ENCODE results near the gene SPRED3.

Gene SPRED3

DNA sequence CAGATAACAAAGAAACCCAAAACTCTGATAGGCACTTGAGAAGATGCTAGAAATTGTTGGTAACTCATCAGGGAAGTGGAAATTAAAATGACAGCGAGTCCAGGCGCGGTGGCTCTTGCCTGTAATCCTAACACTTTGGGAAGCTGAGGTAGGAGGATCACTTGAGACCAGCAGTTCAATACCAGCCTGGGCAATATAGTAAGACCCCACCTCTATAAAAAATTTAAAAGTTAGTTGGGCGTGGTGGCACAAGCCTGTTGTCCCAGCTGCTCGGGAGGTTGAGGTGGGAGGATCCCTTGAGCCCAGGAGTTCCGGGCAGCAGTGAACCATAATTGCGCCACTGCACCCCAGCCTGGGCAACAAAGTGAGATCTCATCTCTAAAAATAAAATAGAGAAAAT is 42.4 kb downstream of the SPRED3 start:
- H3K4me1 Mint-ChIP-seq (ENCODE audit: low read depth), result peaks cover 41% of the 10 kb centered on the region
- H3K27me3 Mint-ChIP-seq, result peaks cover 20% of the 10 kb centered on the region
- H3K4me3 Mint-ChIP-seq, result no peak overlapping the region
- DNase-seq, result no peak
- H3K9me3 Mint-ChIP-seq, result peaks cover 2% of the 10 kb centered on the region
- H3K27ac Mint-ChIP-seq, result no peak overlapping the region
- H3K36me3 Mint-ChIP-seq (ENCODE audit: low read depth), result no peaks in the 10 kb centered on the region

DNA sequence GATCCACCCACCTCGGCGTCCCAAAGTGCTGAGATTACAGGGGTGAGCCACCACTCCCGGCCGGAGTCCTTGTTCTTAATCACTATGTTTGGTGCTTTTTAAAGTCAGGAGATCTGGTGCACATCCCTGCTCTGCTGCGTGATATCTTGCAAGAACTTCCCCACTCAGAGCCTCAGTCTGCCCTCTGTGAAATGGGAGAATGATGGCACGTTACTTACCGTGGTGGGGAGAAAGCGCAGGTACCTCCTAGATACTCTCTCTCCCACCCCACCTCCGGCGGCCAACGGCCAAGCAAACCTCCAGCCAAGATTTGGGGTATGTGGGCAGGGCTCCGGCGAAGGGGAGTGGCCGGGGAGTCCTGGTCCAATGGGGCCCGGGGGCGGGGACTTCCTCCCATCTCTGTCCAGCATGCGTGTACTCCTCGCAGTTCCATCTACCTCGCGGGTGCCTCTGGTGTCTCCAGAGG is 44.8 kb downstream of the SPRED3 start, which contains the start of gene RYR1:
Gene RYR1, plus strand, starts transcription at position 424 of the 466 bp plus-strand sequence. CDS start 139 bp downstream, outside the sequence.
- Mint-ChIP-seq H3K4me3 (peak within 1 kb of the TSS; percentile 58), H3K4me1 (ENCODE audit: low read depth) (peaks cover 23% of the 10 kb centered on the region), H3K9me3 (no peaks in the 10 kb centered on the region), H3K27ac (no peak within 1 kb of the TSS), H3K27me3 (peaks cover 26% of the 10 kb centered on the region), H3K36me3 (ENCODE audit: low read depth) (no peaks in the 10 kb centered on the region)
- peak; percentile 74 for DNase-seq

DNA sequence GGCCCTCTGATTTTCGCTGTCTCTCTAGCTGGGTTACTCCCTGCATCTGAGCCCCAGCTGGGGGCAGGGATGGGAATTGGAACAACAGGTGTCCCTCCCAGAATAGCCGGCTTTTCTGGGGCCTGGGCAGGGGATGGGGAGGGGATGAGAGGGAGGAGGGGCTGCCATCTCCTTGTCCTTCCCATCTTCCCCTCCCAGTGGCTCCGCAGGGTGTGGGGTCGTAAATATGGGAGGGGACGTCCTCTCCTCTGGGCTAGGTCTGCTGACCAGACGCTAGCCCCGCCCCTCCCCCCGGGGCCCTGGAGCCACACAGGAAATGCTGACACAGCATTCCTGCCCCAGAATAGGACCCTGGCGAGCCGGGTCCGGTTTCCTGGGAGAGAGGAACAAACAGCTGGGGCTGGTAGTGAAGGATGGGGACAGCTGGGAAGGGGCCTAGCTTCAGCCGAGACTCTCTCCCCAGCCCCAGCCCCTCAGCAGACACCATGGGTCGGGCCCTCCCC is 46.1 kb downstream of the SPRED3 start:
- Mint-ChIP-seq H3K9me3 (no peaks in the 10 kb centered on the region), H3K4me1 (ENCODE audit: low read depth) (peaks cover 12% of the 10 kb centered on the region), H3K27me3 (peaks cover 26% of the 10 kb centered on the region), H3K36me3 (ENCODE audit: low read depth) (no peaks in the 10 kb centered on the region), H3K27ac (no peak overlapping the region), H3K4me3 (peak overlapping the region; percentile 58)
- no peak for DNase-seq

DNA sequence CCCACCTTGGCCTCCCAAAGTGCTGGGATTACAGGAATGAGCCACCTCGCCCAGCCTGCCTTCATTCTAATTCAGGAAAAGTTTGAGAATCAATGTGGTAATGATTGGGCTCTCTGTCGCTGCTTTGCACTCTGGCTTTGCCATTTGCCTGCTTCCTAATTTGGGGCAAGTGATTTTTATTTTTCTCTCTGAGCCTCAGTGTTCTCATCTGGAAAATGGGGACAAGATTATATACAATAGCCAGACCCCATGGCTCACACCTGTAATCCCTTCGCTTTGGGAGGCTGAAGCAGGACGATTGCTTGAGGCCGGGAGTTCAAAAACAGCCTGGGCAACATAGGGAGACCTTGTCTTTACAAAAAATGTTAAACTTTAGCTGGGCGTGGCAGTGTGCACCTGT is 48.8 kb downstream of the SPRED3 start:
- peaks cover 32% of the 10 kb centered on the region for H3K27me3 Mint-ChIP-seq

DNA sequence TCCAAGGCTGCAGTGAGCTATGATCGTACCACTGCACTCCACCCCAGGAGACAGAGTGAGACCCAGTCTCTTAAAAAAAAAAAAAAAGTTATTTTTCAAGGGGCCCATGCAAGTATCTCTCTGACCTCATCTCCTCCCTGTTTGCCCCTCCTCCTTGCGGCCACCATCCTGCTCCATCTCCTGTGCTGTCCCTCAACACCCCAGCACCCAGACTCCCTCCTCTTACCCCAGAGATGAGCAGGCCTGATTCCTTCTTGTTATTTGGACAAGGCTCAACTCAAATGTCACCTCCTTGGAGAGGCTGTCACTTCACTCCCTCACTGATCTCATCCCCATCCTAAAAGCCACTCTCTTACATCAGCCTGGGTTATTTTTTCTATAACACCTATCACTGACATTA is 49.4 kb downstream of the SPRED3 start:
- no peak for DNase-seq
- Mint-ChIP-seq H3K36me3 (ENCODE audit: low read depth) (no peaks in the 10 kb centered on the region), H3K4me1 (ENCODE audit: low read depth) (peaks cover 10% of the 10 kb centered on the region), H3K27ac (no peak overlapping the region), H3K9me3 (no peaks in the 10 kb centered on the region), H3K4me3 (no peak overlapping the region), H3K27me3 (peaks cover 32% of the 10 kb centered on the region)

More for the DNA sequence above, 48.8 kb downstream of the SPRED3 start:
- Mint-ChIP-seq H3K4me1 (ENCODE audit: low read depth) (peaks cover 10% of the 10 kb centered on the region), H3K4me3 (no peak overlapping the region), H3K9me3 (no peaks in the 10 kb centered on the region), H3K36me3 (ENCODE audit: low read depth) (no peaks in the 10 kb centered on the region), H3K27ac (no peak overlapping the region)
- no peak for DNase-seq

DNA sequence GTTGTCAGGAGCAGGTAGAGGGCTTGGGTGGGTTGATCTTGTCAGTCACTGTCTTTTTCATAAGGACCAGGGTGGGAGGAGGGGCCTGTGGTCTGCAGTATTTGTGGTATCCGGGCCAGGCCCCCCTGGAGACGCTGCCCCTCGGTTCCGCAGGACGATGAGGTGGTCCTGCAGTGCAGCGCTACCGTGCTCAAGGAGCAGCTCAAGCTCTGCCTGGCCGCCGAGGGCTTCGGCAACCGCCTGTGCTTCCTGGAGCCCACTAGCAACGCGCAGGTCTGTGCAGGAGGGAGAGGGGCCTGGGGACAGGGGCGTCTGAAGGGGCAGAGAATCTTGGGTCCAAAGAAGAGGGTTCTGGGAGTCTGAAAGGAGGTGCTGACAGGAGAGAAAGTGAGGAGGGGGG is 52.1 kb downstream of the SPRED3 start:
- no peaks in the 10 kb centered on the region for H3K36me3 Mint-ChIP-seq (ENCODE audit: low read depth)

DNA sequence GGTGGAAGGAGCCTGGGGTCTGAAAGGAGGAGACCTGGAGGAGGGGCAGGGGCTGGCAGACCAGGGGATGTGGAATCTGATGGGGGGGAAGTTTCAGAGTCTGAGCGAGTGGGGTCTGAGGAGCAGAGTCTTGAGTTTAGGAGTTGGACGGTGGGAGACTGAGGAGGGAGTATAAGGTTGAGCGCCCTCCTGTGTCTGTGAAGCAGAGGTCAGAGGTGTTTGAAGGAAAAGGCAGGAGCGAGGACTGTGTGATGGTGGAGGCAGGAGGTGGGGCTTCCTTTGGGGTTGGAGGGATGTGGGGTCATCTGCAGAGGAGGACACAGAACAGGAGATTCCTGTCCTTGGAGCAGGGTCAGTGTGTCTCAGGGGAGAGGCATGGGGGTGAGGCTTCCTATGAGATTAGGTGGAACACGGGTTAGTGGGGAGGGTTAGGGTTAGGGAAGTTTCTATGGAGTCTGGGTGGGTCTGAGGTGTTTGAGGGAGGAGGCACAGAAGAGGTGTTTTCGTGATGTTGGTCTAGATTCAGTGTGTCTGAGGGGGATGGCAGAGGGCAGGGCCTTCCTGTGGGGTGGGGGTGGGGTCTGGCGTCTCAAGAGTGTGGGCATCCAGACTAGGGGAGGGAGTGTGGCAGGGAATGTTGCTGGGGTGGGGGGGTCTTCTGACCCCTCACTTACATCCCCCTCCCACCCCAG is 53.3 kb downstream of the SPRED3 start:
- Mint-ChIP-seq H3K9me3 (no peaks in the 10 kb centered on the region), H3K27me3 (peaks cover 13% of the 10 kb centered on the region), H3K27ac (no peak overlapping the region), H3K36me3 (ENCODE audit: low read depth) (no peaks in the 10 kb centered on the region), H3K4me3 (no peak overlapping the region), H3K4me1 (ENCODE audit: low read depth) (no peaks in the 10 kb centered on the region)
- no peak for DNase-seq

More for the DNA sequence above, 52.1 kb downstream of the SPRED3 start:
- no peak overlapping the region for H3K4me3 Mint-ChIP-seq
- no peaks in the 10 kb centered on the region for H3K9me3 Mint-ChIP-seq
- DNase-seq, result no peak
- H3K4me1 Mint-ChIP-seq (ENCODE audit: low read depth), result no peaks in the 10 kb centered on the region
- H3K27ac Mint-ChIP-seq, result no peak overlapping the region
- H3K27me3 Mint-ChIP-seq, result peaks cover 13% of the 10 kb centered on the region

DNA sequence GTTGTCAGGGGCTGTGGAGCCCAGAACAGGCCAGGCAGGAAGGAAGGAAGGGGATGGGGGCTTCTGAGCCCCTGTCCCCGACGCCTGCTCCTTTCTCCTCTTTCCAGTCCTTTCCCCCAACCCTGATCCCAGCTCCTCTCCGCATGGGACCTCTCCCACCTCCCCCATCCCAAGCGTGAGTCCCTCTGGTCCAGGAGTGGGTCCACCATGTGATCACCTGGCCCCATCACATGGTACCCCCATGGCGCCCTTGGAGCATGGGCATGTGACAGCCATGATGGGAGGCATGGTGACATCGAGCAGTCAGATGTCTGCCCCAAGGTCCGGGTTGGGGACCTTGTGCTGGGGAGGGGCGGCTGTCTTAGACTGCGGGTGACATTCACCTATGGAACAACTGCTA is 54.2 kb downstream of the SPRED3 start:
- Mint-ChIP-seq H3K4me3 (no peak overlapping the region), H3K4me1 (ENCODE audit: low read depth) (no peaks in the 10 kb centered on the region)

DNA sequence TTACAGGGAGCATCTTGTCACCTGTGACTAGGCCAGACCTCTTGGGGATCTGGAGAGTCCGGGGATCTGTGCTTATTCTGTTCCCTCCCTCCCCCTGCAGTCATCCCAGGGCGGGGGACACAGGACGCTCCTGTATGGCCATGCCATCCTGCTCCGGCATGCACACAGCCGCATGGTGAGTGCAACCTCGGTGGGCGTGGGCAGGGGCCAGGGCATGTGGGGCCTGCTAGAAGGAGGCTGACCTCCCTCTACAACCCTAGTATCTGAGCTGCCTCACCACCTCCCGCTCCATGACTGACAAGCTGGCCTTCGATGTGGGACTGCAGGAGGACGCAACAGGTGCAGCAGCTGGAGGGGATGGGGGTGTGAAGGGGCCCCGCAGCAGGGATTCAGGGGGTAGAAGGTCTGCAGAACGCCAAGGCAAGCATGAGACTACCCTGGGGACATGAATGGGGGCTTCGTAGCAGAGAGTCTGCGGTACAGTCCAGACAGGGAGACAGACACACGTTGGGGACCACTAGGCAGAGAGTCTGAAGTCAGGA is 55.0 kb downstream of the SPRED3 start:
- Mint-ChIP-seq H3K36me3 (ENCODE audit: low read depth) (no peaks in the 10 kb centered on the region), H3K4me1 (ENCODE audit: low read depth) (no peaks in the 10 kb centered on the region), H3K9me3 (no peaks in the 10 kb centered on the region), H3K27ac (no peak overlapping the region), H3K27me3 (peaks cover 6% of the 10 kb centered on the region), H3K4me3 (no peak overlapping the region)
- DNase-seq, result no peak

More for the DNA sequence above, 54.2 kb downstream of the SPRED3 start:
- DNase-seq, result no peak
- Mint-ChIP-seq H3K27me3 (peaks cover 9% of the 10 kb centered on the region), H3K9me3 (no peaks in the 10 kb centered on the region), H3K36me3 (ENCODE audit: low read depth) (no peaks in the 10 kb centered on the region), H3K27ac (no peak overlapping the region)

DNA sequence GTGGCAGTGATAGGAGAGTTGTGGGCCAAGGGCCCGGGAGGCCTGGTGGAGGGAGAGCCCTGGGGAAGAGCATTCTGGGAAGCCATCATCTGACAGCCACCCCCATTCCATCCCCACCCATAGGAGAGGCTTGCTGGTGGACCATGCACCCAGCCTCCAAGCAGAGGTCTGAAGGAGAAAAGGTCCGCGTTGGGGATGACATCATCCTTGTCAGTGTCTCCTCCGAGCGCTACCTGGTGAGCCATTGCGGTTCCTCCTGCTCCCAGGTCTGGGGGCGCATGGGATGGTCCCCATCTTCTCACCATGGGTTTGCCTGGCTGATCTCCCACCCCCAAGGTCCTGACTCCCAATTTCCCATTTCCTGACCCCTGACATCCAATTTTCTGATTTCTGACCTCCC is 55.5 kb downstream of the SPRED3 start:
- Mint-ChIP-seq H3K27me3 (peaks cover 6% of the 10 kb centered on the region), H3K4me3 (no peak overlapping the region), H3K36me3 (ENCODE audit: low read depth) (no peaks in the 10 kb centered on the region), H3K27ac (no peak overlapping the region), H3K4me1 (ENCODE audit: low read depth) (no peaks in the 10 kb centered on the region), H3K9me3 (no peaks in the 10 kb centered on the region)
- DNase-seq, result no peak

DNA sequence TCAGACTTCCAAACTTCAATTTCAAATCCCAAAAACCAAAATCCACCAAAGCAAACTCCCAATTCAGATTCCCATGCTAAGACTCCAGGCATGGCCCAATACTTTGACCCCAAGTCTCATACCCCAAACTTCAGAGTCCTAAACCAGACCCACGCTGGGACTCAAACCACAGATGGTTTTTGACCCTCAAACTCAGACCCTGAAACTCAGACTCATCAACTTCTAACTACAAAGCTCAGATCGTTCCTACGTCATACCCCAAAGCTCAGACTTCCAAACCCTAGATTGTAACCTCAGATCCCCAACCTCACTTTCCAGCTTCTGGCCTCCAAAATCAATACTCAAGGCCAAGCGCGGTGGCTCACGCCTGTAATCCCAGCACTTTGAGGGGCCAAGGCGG is 56.9 kb downstream of the SPRED3 start:
- peaks cover 6% of the 10 kb centered on the region for H3K27me3 Mint-ChIP-seq

DNA sequence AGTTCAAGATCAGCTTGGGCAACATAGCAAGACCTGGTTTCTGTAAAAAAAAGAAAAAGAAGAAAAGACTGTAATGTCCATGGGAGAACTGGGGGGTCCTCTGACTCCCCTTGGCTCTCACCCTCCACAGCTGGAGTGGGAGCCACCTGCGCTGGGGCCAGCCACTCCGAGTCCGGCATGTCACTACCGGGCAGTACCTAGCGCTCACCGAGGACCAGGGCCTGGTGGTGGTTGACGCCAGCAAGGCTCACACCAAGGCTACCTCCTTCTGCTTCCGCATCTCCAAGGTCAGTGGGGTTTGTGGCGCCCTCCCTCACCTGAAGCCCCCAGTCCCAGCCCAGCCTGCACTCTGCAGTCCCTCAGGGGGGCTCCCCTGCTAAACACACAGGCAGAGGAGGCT is 59.7 kb downstream of the SPRED3 start:
- Mint-ChIP-seq H3K27me3 (no peaks in the 10 kb centered on the region), H3K4me1 (ENCODE audit: low read depth) (no peaks in the 10 kb centered on the region), H3K36me3 (ENCODE audit: low read depth) (no peaks in the 10 kb centered on the region), H3K4me3 (no peak overlapping the region), H3K27ac (no peak overlapping the region), H3K9me3 (no peaks in the 10 kb centered on the region)
- no peak for DNase-seq

More for the DNA sequence above, 56.9 kb downstream of the SPRED3 start:
- H3K36me3 Mint-ChIP-seq (ENCODE audit: low read depth), result no peaks in the 10 kb centered on the region
- DNase-seq, result no peak
- no peaks in the 10 kb centered on the region for H3K9me3 Mint-ChIP-seq
- no peak overlapping the region for H3K4me3 Mint-ChIP-seq
- no peak overlapping the region for H3K27ac Mint-ChIP-seq
- no peaks in the 10 kb centered on the region for H3K4me1 Mint-ChIP-seq (ENCODE audit: low read depth)
